ENCODE measurements around the gene RAB8B. TPM values are rescaled to one million over a fixed set of nuclear protein-coding genes. Genes with fewer than 3 reads are reported as not detected.

Gene RAB8B
- total and polyA plus RNA-seq, 10 of the 15 experiments (the other 5 are each of a cell fraction or from before 2014, with no cell fraction given), result 17.8 to 104 (median 65.1) TPM

DNA sequence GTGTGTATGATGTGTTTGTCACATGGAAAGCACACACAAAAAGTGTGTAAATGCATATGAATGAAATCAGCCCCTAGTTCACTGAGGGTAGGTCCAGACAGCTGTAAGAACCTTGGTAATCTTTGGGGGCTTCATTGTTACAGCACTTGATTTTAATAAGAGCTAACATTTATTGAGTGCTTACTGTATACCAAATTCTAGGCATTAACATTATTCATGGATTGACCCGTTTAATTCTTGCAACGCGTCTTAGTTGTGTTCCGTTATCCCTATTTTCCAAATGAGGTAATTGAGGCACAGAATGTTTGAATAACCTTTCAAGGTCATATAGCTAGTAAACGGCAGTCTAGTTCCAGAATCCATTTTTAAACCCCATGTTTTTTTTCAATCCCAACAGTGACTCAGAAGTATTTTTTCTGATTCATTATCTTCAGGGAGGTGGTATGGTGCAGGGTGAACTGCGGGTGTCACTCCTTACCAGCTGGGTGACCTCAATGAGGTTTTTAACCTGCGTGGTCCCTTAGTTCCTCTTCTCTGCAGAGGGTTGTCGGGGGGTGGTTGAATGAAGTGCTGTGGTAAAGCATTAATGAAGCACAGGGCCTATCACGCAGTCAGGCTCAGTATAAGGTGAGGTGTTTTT is 14.2 kb downstream of the RAB8B start (continued):
- peak in 2 of 3 experiments; percentile 6 to 8; a peak in 1 of 6 replicates for TF ChIP-seq CTCF (IDR thresholded peaks at IDR 0.05 in 2 of 3, conservative IDR thresholded peaks at IDR 0.05 in 1 of 3; ENCODE audit: control insufficient read depth in 2 of 3, extremely low read depth in 1 of 3, insufficient read depth in 1 of 3, low read depth in 3 of 3, low read length in 3 of 3)
- no peak for TF ChIP-seq SMAD5 (IDR thresholded peaks at IDR 0.05; ENCODE audit: low read depth)
- TF ChIP-seq PBX3 (IDR thresholded peaks at IDR 0.05; ENCODE audit: insufficient replicate concordance, low read depth, low read length), result no peak
- TF ChIP-seq MYC (IDR thresholded peaks at IDR 0.05; ENCODE audit: insufficient read depth, insufficient read length, insufficient replicate concordance, low read length, severe bottlenecking), result no peak
- TF ChIP-seq TCF7 (IDR thresholded peaks at IDR 0.05; ENCODE audit: borderline replicate concordance), result no peak
- TF ChIP-seq TAF1 (IDR thresholded peaks at IDR 0.05; ENCODE audit: borderline replicate concordance, low read depth, low read length), result no peak
- no peak for TF ChIP-seq SUZ12 (IDR thresholded peaks at IDR 0.05; ENCODE audit: unreplicated experiment)
- no peak for TF ChIP-seq ZSCAN29 (IDR thresholded peaks at IDR 0.05)
- no peak for TF ChIP-seq SRF (IDR thresholded peaks at IDR 0.05; ENCODE audit: low read depth in 2 of 2, low read length in 2 of 2)
- TF ChIP-seq DPF2 (IDR thresholded peaks at IDR 0.05), result peak; percentile 42; the same call in 1 of the 2 replicates
- TF ChIP-seq TCF3 (IDR thresholded peaks at IDR 0.05; ENCODE audit: borderline replicate concordance, insufficient read depth, low read depth, low read length), result no peak
- TF ChIP-seq GABPA (IDR thresholded peaks at IDR 0.05; ENCODE audit: low read depth), result no peak
- TF ChIP-seq FOXK2 (IDR thresholded peaks at IDR 0.05), result no peak
- TF ChIP-seq NR2F1 (conservative IDR thresholded peaks at IDR 0.05), result peak; percentile 77
- no peak for TF ChIP-seq ZZZ3 (IDR thresholded peaks at IDR 0.05; ENCODE audit: control insufficient read depth, insufficient read length, low read depth)
- TF ChIP-seq MLLT1 (IDR thresholded peaks at IDR 0.05), result no peak
- TF ChIP-seq ZNF384 (IDR thresholded peaks at IDR 0.05; ENCODE audit: borderline replicate concordance, low read depth, low read length), result 0 out of 2 replicates have a peak, but pooled peaks have one; percentile 20
- TF ChIP-seq CEBPB (IDR thresholded peaks at IDR 0.05; ENCODE audit: borderline replicate concordance in 1 of 2, low read depth in 2 of 2, low read length in 2 of 2), result no peak
- TF ChIP-seq, protein P1, sequence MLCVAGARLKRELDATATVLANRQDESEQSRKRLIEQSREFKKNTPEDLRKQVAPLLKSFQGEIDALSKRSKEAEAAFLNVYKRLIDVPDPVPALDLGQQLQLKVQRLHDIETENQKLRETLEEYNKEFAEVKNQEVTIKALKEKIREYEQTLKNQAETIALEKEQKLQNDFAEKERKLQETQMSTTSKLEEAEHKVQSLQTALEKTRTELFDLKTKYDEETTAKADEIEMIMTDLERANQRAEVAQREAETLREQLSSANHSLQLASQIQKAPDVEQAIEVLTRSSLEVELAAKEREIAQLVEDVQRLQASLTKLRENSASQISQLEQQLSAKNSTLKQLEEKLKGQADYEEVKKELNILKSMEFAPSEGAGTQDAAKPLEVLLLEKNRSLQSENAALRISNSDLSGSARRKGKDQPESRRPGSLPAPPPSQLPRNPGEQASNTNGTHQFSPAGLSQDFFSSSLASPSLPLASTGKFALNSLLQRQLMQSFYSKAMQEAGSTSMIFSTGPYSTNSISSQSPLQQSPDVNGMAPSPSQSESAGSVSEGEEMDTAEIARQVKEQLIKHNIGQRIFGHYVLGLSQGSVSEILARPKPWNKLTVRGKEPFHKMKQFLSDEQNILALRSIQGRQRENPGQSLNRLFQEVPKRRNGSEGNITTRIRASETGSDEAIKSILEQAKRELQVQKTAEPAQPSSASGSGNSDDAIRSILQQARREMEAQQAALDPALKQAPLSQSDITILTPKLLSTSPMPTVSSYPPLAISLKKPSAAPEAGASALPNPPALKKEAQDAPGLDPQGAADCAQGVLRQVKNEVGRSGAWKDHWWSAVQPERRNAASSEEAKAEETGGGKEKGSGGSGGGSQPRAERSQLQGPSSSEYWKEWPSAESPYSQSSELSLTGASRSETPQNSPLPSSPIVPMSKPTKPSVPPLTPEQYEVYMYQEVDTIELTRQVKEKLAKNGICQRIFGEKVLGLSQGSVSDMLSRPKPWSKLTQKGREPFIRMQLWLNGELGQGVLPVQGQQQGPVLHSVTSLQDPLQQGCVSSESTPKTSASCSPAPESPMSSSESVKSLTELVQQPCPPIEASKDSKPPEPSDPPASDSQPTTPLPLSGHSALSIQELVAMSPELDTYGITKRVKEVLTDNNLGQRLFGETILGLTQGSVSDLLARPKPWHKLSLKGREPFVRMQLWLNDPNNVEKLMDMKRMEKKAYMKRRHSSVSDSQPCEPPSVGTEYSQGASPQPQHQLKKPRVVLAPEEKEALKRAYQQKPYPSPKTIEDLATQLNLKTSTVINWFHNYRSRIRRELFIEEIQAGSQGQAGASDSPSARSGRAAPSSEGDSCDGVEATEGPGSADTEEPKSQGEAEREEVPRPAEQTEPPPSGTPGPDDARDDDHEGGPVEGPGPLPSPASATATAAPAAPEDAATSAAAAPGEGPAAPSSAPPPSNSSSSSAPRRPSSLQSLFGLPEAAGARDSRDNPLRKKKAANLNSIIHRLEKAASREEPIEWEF (IDR thresholded peaks at IDR 0.05; ENCODE audit: insufficient replicate concordance, low read depth, low read length), result no peak
- TF ChIP-seq POLR2A (IDR thresholded peaks at IDR 0.05; ENCODE audit: low read depth, low read length), result no peak

All from GM12878 (cell line).